ENCODE measurements around the gene TRMT1L.

DNA sequence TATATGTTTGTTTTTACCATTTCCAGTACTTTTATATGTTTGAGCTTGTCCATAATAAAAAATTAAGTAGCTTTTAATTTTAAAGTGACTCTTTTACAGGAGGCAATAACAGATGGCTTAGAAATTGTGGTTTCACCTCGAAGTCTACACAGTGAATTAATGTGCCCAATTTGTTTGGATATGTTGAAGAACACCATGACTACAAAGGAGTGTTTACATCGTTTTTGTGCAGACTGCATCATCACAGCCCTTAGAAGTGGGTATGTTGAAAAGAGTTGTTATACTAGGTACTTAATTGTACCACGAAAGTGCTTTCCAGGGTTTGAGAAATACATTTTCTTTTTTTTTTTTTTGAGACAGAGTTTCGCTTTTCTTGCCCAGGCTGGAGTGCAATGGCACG, 65.3 kb downstream of the TRMT1L start:
- TF ChIP-seq YBX1 (IDR thresholded peaks at IDR 0.05) (no peak), TARDBP (IDR thresholded peaks at IDR 0.05; ENCODE audit: borderline replicate concordance) (no peak), ATF7 (IDR thresholded peaks at IDR 0.05; ENCODE audit: low read depth) (no peak), MYB (IDR thresholded peaks at IDR 0.05; ENCODE audit: borderline replicate concordance, low read depth, low read length) (no peak), CEBPB (IDR thresholded peaks at IDR 0.05; ENCODE audit: borderline replicate concordance in 1 of 2, low read depth in 2 of 2, low read length in 2 of 2) (no peak), EP300 (IDR thresholded peaks at IDR 0.05; ENCODE audit: borderline replicate concordance in 1 of 2, control insufficient read depth in 1 of 2, low read depth in 2 of 2, low read length in 2 of 2) (no peak)
- TF ChIP-seq, protein P1, sequence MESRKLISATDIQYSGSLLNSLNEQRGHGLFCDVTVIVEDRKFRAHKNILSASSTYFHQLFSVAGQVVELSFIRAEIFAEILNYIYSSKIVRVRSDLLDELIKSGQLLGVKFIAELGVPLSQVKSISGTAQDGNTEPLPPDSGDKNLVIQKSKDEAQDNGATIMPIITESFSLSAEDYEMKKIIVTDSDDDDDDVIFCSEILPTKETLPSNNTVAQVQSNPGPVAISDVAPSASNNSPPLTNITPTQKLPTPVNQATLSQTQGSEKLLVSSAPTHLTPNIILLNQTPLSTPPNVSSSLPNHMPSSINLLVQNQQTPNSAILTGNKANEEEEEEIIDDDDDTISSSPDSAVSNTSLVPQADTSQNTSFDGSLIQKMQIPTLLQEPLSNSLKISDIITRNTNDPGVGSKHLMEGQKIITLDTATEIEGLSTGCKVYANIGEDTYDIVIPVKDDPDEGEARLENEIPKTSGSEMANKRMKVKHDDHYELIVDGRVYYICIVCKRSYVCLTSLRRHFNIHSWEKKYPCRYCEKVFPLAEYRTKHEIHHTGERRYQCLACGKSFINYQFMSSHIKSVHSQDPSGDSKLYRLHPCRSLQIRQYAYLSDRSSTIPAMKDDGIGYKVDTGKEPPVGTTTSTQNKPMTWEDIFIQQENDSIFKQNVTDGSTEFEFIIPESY (IDR thresholded peaks at IDR 0.05), result no peak
- TF ChIP-seq, protein P2, sequence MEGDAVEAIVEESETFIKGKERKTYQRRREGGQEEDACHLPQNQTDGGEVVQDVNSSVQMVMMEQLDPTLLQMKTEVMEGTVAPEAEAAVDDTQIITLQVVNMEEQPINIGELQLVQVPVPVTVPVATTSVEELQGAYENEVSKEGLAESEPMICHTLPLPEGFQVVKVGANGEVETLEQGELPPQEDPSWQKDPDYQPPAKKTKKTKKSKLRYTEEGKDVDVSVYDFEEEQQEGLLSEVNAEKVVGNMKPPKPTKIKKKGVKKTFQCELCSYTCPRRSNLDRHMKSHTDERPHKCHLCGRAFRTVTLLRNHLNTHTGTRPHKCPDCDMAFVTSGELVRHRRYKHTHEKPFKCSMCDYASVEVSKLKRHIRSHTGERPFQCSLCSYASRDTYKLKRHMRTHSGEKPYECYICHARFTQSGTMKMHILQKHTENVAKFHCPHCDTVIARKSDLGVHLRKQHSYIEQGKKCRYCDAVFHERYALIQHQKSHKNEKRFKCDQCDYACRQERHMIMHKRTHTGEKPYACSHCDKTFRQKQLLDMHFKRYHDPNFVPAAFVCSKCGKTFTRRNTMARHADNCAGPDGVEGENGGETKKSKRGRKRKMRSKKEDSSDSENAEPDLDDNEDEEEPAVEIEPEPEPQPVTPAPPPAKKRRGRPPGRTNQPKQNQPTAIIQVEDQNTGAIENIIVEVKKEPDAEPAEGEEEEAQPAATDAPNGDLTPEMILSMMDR (IDR thresholded peaks at IDR 0.05 in 2 of 3, conservative IDR thresholded peaks at IDR 0.05 in 1 of 3; ENCODE audit: control insufficient read depth in 2 of 3, extremely low read depth in 1 of 3, insufficient read depth in 1 of 3, low read depth in 3 of 3, low read length in 3 of 3), result no peak
